ENCODE data around the gene IGDCC3.

- TF ChIP-seq, protein P1, sequence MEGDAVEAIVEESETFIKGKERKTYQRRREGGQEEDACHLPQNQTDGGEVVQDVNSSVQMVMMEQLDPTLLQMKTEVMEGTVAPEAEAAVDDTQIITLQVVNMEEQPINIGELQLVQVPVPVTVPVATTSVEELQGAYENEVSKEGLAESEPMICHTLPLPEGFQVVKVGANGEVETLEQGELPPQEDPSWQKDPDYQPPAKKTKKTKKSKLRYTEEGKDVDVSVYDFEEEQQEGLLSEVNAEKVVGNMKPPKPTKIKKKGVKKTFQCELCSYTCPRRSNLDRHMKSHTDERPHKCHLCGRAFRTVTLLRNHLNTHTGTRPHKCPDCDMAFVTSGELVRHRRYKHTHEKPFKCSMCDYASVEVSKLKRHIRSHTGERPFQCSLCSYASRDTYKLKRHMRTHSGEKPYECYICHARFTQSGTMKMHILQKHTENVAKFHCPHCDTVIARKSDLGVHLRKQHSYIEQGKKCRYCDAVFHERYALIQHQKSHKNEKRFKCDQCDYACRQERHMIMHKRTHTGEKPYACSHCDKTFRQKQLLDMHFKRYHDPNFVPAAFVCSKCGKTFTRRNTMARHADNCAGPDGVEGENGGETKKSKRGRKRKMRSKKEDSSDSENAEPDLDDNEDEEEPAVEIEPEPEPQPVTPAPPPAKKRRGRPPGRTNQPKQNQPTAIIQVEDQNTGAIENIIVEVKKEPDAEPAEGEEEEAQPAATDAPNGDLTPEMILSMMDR (IDR thresholded peaks at IDR 0.05; ENCODE audit: low read depth, low read length): no peak
- TF ChIP-seq POLR2A (IDR thresholded peaks at IDR 0.05; ENCODE audit: extremely low read depth, insufficient read length): no peak
- TF ChIP-seq, protein P2, sequence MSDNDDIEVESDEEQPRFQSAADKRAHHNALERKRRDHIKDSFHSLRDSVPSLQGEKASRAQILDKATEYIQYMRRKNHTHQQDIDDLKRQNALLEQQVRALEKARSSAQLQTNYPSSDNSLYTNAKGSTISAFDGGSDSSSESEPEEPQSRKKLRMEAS (IDR thresholded peaks at IDR 0.05; ENCODE audit: low read depth, low read length): no peak
- TF ChIP-seq MYC (IDR thresholded peaks at IDR 0.05; ENCODE audit: low read depth, low read length): no peak
Observed at GRCh38 chr15:65290228-65290627, 87.6 kb downstream of the IGDCC3 start.

All from NB4 (cell line).